ENCODE measurements around the gene PODXL2.

PODXL2 gene

DNA sequence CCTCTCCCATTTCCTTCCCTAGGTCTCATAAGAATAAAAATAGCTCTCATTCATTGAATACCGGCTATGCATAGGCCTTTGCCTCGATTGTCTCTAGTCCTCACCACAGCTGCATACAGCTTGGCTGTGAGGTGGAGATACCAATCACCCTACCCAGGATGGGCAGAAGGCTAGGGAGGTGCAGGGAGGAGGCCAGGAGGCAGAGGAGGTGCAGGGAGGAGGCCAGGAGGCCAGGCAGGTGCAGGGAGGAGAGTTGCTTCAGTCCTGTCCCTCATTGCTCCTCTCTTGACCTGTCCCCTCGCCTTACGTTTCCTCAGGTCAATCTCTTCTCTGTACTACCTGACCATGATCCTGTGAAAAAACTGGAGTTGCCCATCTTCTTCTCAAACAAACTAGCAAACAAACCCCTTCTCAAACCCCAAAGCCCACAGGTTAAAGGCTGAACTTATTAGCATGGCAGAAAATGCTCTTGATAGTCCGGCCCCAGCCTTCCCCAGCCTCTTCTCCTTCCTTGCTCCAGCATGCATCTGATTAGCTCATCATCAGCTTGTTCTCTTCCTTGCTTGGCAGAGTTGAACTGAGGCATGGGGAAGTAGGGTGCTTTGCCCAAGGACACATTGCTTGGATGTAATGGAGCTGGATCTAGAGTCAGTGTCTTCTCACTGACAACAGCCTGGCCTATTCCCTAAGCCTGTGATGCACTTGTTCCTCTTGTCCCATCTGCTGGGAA, 15.8 kb downstream of the PODXL2 start:
- DNase-seq (no peak), ATAC-seq (ENCODE audit: insufficient read depth, low read depth) (no peak)
- Histone ChIP-seq H3K4me2 (ENCODE audit: insufficient read depth, low read length) (no peak overlapping the region), H3K4me3 (ENCODE audit: low read depth in 1 of 2, low read length in 2 of 2) (no peak overlapping the region), H2AFZ (ENCODE audit: low read depth, low read length) (no peak overlapping the region), H3K79me2 (ENCODE audit: insufficient read depth, low read length) (no peaks in the 10 kb centered on the region), H3K9me3 (ENCODE audit: insufficient read depth, low read length, severe bottlenecking) (no peaks in the 10 kb centered on the region), H3K4me1 (ENCODE audit: insufficient read depth, low read length) (no peaks in the 10 kb centered on the region), H3K9ac (ENCODE audit: low read depth, low read length) (no peak overlapping the region), H4K20me1 (ENCODE audit: insufficient read depth, low read length) (no peaks in the 10 kb centered on the region), H3K36me3 (ENCODE audit: insufficient read depth, low read length) (no peaks in the 10 kb centered on the region), H3K27ac (ENCODE audit: low read length) (no peak overlapping the region), H3K27me3 (ENCODE audit: insufficient read depth, low read length, poor library complexity) (peaks cover 5% of the 10 kb centered on the region)
- no peak for TF ChIP-seq EZH2 (IDR thresholded peaks at IDR 0.05; ENCODE audit: borderline replicate concordance, low read depth, low read length, severe bottlenecking)
- TF ChIP-seq, protein P1, sequence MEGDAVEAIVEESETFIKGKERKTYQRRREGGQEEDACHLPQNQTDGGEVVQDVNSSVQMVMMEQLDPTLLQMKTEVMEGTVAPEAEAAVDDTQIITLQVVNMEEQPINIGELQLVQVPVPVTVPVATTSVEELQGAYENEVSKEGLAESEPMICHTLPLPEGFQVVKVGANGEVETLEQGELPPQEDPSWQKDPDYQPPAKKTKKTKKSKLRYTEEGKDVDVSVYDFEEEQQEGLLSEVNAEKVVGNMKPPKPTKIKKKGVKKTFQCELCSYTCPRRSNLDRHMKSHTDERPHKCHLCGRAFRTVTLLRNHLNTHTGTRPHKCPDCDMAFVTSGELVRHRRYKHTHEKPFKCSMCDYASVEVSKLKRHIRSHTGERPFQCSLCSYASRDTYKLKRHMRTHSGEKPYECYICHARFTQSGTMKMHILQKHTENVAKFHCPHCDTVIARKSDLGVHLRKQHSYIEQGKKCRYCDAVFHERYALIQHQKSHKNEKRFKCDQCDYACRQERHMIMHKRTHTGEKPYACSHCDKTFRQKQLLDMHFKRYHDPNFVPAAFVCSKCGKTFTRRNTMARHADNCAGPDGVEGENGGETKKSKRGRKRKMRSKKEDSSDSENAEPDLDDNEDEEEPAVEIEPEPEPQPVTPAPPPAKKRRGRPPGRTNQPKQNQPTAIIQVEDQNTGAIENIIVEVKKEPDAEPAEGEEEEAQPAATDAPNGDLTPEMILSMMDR (IDR thresholded peaks at IDR 0.05; ENCODE audit: borderline replicate concordance, extremely low read depth, low read length, poor library complexity, severe bottlenecking): no peak

DNA sequence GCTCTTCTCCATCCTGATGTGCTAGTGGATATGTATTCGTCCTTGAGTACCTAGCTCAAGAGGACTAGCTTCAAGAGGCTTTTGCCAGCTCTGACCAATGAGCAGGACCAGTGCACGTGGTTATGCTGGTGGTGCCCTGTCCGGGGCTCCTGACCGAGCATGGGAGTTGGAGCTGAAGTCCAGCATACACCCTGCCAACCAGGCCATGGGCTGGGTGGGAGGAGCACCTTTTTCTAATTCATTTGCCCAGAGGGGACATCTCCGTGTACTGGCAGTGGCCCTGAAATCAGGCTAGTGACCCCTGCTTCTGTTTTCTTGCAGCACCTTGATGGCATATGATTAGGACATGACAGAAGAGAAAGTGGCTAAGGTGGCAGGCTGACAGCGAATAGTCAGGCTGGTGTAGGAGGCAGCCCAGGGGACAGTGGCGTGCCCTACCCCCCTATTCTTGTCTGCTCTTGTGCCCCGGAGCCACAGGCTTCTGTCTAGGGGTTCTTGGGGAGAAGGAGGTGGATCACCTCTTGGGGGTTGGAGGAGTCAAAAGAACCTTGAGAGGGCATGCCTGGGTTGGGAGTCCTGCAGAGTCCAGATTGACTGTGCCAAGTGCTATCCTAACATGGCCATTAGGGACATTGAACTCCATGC, 16.5 kb downstream of the PODXL2 start:
- Histone ChIP-seq H3K4me2 (ENCODE audit: insufficient read depth, low read length) (no peak overlapping the region), H3K9ac (ENCODE audit: low read depth, low read length) (no peak overlapping the region), H3K27ac (ENCODE audit: low read length) (no peak overlapping the region), H2AFZ (ENCODE audit: low read depth, low read length) (no peak overlapping the region), H3K4me3 (ENCODE audit: low read depth in 1 of 2, low read length in 2 of 2) (no peak overlapping the region), H3K79me2 (ENCODE audit: insufficient read depth, low read length) (no peaks in the 10 kb centered on the region), H3K4me1 (ENCODE audit: insufficient read depth, low read length) (no peaks in the 10 kb centered on the region), H3K36me3 (ENCODE audit: insufficient read depth, low read length) (no peaks in the 10 kb centered on the region), H3K27me3 (ENCODE audit: insufficient read depth, low read length, poor library complexity) (peaks cover 5% of the 10 kb centered on the region), H4K20me1 (ENCODE audit: insufficient read depth, low read length) (no peaks in the 10 kb centered on the region), H3K9me3 (ENCODE audit: insufficient read depth, low read length, severe bottlenecking) (no peaks in the 10 kb centered on the region)
- no peak for TF ChIP-seq EZH2 (IDR thresholded peaks at IDR 0.05; ENCODE audit: borderline replicate concordance, low read depth, low read length, severe bottlenecking)
- TF ChIP-seq, protein P1 (IDR thresholded peaks at IDR 0.05; ENCODE audit: borderline replicate concordance, extremely low read depth, low read length, poor library complexity, severe bottlenecking): no peak
- no peak for DNase-seq
- ATAC-seq (ENCODE audit: insufficient read depth, low read depth): no peak

DNA sequence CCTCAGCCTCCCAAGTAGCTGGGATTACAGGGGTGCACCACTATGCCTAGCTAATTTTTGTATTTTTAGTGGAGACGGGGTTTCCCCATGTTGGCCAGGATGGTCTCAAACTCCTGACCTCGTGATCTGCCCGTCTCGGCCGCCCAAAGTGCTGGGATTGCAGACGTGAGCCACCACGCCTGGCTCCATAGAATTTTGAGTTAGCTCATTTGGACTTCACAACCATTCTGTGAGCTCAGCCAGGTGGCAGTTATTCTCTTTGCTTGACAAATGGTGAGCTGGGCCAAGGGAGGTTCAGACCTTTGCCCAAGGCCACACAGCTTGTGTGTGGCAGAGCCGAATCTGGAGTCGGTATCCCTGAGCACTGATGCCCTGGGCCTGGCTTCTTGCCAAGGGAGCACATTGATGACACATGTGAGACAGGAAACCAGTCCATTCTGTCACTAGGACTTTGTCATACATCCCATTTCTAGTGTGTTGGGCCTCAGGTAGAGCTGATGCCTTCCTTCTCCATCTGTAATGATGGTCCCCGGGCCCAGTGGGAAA, 17.6 kb downstream of the PODXL2 start:
- ATAC-seq (ENCODE audit: insufficient read depth, low read depth) (no peak), DNase-seq (no peak)
- peaks cover 5% of the 10 kb centered on the region for H3K27me3 ChIP-seq (ENCODE audit: insufficient read depth, low read length, poor library complexity)
- H3K36me3 ChIP-seq (ENCODE audit: insufficient read depth, low read length): no peaks in the 10 kb centered on the region
- no peak overlapping the region for H2AFZ ChIP-seq (ENCODE audit: low read depth, low read length)
- no peak overlapping the region for H3K27ac ChIP-seq (ENCODE audit: low read length)
- H3K4me2 ChIP-seq (ENCODE audit: insufficient read depth, low read length): no peak overlapping the region
- no peaks in the 10 kb centered on the region for H4K20me1 ChIP-seq (ENCODE audit: insufficient read depth, low read length)
- H3K9me3 ChIP-seq (ENCODE audit: insufficient read depth, low read length, severe bottlenecking): no peaks in the 10 kb centered on the region
- H3K9ac ChIP-seq (ENCODE audit: low read depth, low read length): no peak overlapping the region
- no peaks in the 10 kb centered on the region for H3K4me1 ChIP-seq (ENCODE audit: insufficient read depth, low read length)
- H3K4me3 ChIP-seq (ENCODE audit: low read depth in 1 of 2, low read length in 2 of 2): no peak overlapping the region
- TF ChIP-seq, protein P1 (IDR thresholded peaks at IDR 0.05; ENCODE audit: borderline replicate concordance, extremely low read depth, low read length, poor library complexity, severe bottlenecking): no peak
- no peaks in the 10 kb centered on the region for H3K79me2 ChIP-seq (ENCODE audit: insufficient read depth, low read length)

Measured in DND-41 (cell line).